CD14-positive monocyte (primary cell): ENCODE data around the gene LHCGR. TPM values are rescaled to one million over a fixed set of nuclear protein-coding genes. Genes with fewer than 3 reads are reported as not detected.

Experiments used
- DNase-seq, 3 donors: peaks; one replicate each; pipeline ENCODE4 v3.0.0-alpha.2; 2011 to 2022
- H2AFZ ChIP-seq: 2 replicates; pipeline ENCODE4 v1.6.0; 2012; ENCODE audit warnings: mild to moderate bottlenecking, low read depth, low read length, inconsistent platforms; ENCODE audit not compliant: insufficient read depth, poor library complexity, severe bottlenecking
- H3K27ac ChIP-seq, 2 donors: 1 replicate in 1 of 2; 2 replicates in 1 of 2; pipeline ENCODE4 v1.5.1; 2012 to 2013; ENCODE audit warnings: low read length in 2 of 2, control low read depth in 1 of 2, inconsistent platforms in 1 of 2, low read depth in 1 of 2, mild to moderate bottlenecking in 1 of 2
- H3K27me3 ChIP-seq, 2 donors: one replicate each; pipeline versions ENCODE4 v1.6.0 to v1.6.1; 2011 to 2013; ENCODE audit warnings: low read length in 2 of 2; ENCODE audit not compliant: control insufficient read depth in 2 of 2, insufficient read depth in 2 of 2
- H3K36me3 ChIP-seq, 2 donors: replicated peaks in 1 of 2; 1 replicate in 1 of 2; 2 replicates in 1 of 2; pipeline versions ENCODE4 v1.5.1 to v1.6.1; 2012 to 2013; ENCODE audit warnings: low read length in 2 of 2, control low read depth in 1 of 2, inconsistent platforms in 1 of 2, mild to moderate bottlenecking in 1 of 2; ENCODE audit not compliant: insufficient read depth in 2 of 2, control insufficient read depth in 1 of 2
- H3K4me1 ChIP-seq, 2 donors: 1 replicate in 1 of 2; 2 replicates in 1 of 2; pipeline versions ENCODE4 v1.5.1 to v1.6.1; 2012 to 2013; ENCODE audit warnings: low read length in 2 of 2, control low read depth in 1 of 2, inconsistent platforms in 1 of 2, mild to moderate bottlenecking in 1 of 2, moderate library complexity in 1 of 2; ENCODE audit not compliant: insufficient read depth in 2 of 2, control insufficient read depth in 1 of 2
- H3K4me2 ChIP-seq: replicated peaks from 2 replicates; pipeline ENCODE3; 2012; ENCODE audit warnings: low read length, moderate library complexity, mild to moderate bottlenecking; ENCODE audit not compliant: poor library complexity, severe bottlenecking; ENCODE audit errors: extremely low read depth
- H3K4me3 ChIP-seq, 3 experiments: fragments of 200-600 bp in 1 of 3; sonication (generic) in 1 of 3; replicated peaks in 1 of 3; 1 replicate in 2 of 3; 2 replicates in 1 of 3; pipeline ENCODE4 v1.5.1; 2011 to 2013; ENCODE audit warnings: low read length in 3 of 3, mild to moderate bottlenecking in 3 of 3, control low read depth in 2 of 3, low read depth in 2 of 3, inconsistent platforms in 1 of 3, moderate library complexity in 1 of 3
- H3K79me2 ChIP-seq: 2 replicates; pipeline ENCODE4 v1.6.0; 2012; ENCODE audit warnings: mild to moderate bottlenecking, control low read depth, inconsistent platforms, low read length, moderate library complexity; ENCODE audit not compliant: insufficient read depth
- H3K9ac ChIP-seq: 2 replicates; pipeline ENCODE4 v1.6.0; 2017; ENCODE audit warnings: low read length, mild to moderate bottlenecking; ENCODE audit not compliant: insufficient read depth, poor library complexity, severe bottlenecking
- H3K9me3 ChIP-seq, 2 donors: replicated peaks in 1 of 2; 1 replicate in 1 of 2; 2 replicates in 1 of 2; pipeline versions ENCODE4 v1.5.1 to v1.6.1; 2012 to 2013; ENCODE audit warnings: low read length in 2 of 2, control low read depth in 1 of 2; ENCODE audit not compliant: control insufficient read depth in 1 of 2, insufficient read depth in 1 of 2
- H4K20me1 ChIP-seq: 2 replicates; pipeline ENCODE4 v1.6.0; 2012; ENCODE audit warnings: mild to moderate bottlenecking, low read length, control low read depth, moderate library complexity; ENCODE audit not compliant: insufficient read depth
- H3K27ac Mint-ChIP-seq, 7 donors: one replicate each; pipeline ENCODE4 v1.8.0; 2020; ENCODE audit warnings: mild to moderate bottlenecking in 7 of 7, mixed read lengths in 7 of 7, moderate library complexity in 6 of 7, inconsistent platforms in 2 of 7
- H3K27me3 Mint-ChIP-seq, 3 donors: one replicate each; pipeline ENCODE4 v1.8.0; 2021 to 2022; ENCODE audit warnings: low read depth in 3 of 3, mild to moderate bottlenecking in 3 of 3, mixed read lengths in 3 of 3, moderate library complexity in 3 of 3, inconsistent platforms in 1 of 3
- H3K36me3 Mint-ChIP-seq, 2 donors: one replicate each; pipeline ENCODE4 v1.8.0; 2020; ENCODE audit warnings: mixed read lengths in 2 of 2, inconsistent platforms in 1 of 2, mild to moderate bottlenecking in 1 of 2
- H3K4me1 Mint-ChIP-seq: one replicate; pipeline ENCODE4 v1.8.0; 2020; ENCODE audit warnings: mild to moderate bottlenecking, mixed read lengths
- H3K4me3 Mint-ChIP-seq, 2 donors: one replicate each; pipeline ENCODE4 v1.8.0; 2020; ENCODE audit warnings: mild to moderate bottlenecking in 2 of 2, mixed read lengths in 2 of 2, moderate library complexity in 1 of 2
- H3K9me3 Mint-ChIP-seq, 7 donors: one replicate each; pipeline ENCODE4 v1.8.0; 2020 to 2022; ENCODE audit warnings: mixed read lengths in 7 of 7, mild to moderate bottlenecking in 6 of 7, moderate library complexity in 6 of 7, inconsistent platforms in 2 of 7
- WGBS: methylation state at CpG from one replicate; pipeline ENCODE4 v1.1.5; 2013; ENCODE audit warnings: missing lambda C conversion rate; ENCODE audit not compliant: insufficient coverage; 5-methylcytosine and 5-hydroxymethylcytosine counted together
- intact Hi-C, 2 donors: fragments of 100-400 bp; cut with micrococcal nuclease; formaldehyde crosslinking; loops; one replicate each; pipeline versions ENCODE4 v1.15.0 to v1.15.1; 2023
- polyA plus RNA-seq, 3 donors: library from polyadenylated mRNA; depleted of rRNA in 1 of 3; unstranded in 2 of 3; stranded (reverse) in 1 of 3; fragments of 300-500 nt in 2 of 3; fragments of >200 nt in 1 of 3; fragmentation: Illumina TruSeq in 2 of 3; gene quantifications; 1 replicate in 2 of 3; 2 replicates in 1 of 3; pipeline ENCODE4 v1.2.3, GENCODE V29; 2012 to 2021
- TF ChIP-seq, protein P1 (sequence below): fragments of 200-600 bp; IDR thresholded peaks from one replicate; pipeline ENCODE4 v1.8.0; 2022; ENCODE audit warnings: antibody characterized with exemption, mild to moderate bottlenecking

Gene LHCGR
- polyA plus RNA-seq, 3 donors = not detected

DNA sequence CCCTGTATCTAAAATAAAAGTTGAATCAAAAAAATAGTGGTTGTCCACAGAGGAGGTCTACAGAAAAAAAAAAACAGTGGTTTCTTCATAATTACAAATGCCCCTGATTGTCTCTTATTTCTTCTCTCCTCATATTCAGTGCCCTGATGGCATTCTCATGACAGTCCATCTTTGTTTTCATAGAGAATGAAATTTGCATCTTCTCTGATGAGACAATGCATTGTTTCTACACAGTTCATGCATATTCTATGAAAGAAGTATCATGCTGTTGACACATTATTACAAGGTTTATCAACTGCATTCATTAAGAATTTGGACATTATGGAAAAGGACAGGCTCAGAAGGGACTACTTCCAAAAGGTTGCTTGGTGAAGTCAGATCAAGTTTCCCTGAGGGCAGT lies 59.5 kb downstream of the LHCGR start:
- H3K4me3 ChIP-seq = no peak overlapping the region
- no peak overlapping the region for H3K27ac ChIP-seq
- no peak for DNase-seq
- H3K9ac ChIP-seq = no peak overlapping the region
- Mint-ChIP-seq H3K27me3 (peaks cover 0 to 2% (median 2%) of the 10 kb centered on the region in 3 donors), H3K27ac (no peak overlapping the region), H3K36me3 (no peaks in the 10 kb centered on the region), H3K9me3 (no peaks in the 10 kb centered on the region), H3K4me1 (no peaks in the 10 kb centered on the region), H3K4me3 (no peak overlapping the region)
- H4K20me1 ChIP-seq = no peaks in the 10 kb centered on the region
- no peak overlapping the region for H3K4me2 ChIP-seq
- TF ChIP-seq, protein P1, sequence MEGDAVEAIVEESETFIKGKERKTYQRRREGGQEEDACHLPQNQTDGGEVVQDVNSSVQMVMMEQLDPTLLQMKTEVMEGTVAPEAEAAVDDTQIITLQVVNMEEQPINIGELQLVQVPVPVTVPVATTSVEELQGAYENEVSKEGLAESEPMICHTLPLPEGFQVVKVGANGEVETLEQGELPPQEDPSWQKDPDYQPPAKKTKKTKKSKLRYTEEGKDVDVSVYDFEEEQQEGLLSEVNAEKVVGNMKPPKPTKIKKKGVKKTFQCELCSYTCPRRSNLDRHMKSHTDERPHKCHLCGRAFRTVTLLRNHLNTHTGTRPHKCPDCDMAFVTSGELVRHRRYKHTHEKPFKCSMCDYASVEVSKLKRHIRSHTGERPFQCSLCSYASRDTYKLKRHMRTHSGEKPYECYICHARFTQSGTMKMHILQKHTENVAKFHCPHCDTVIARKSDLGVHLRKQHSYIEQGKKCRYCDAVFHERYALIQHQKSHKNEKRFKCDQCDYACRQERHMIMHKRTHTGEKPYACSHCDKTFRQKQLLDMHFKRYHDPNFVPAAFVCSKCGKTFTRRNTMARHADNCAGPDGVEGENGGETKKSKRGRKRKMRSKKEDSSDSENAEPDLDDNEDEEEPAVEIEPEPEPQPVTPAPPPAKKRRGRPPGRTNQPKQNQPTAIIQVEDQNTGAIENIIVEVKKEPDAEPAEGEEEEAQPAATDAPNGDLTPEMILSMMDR = no peak
- H3K79me2 ChIP-seq = no peaks in the 10 kb centered on the region
- H2AFZ ChIP-seq = no peak overlapping the region
- no peaks in the 10 kb centered on the region for H3K9me3 ChIP-seq
- intact Hi-C loops = no loop called here
- no peaks in the 10 kb centered on the region for H3K36me3 ChIP-seq
- H3K27me3 ChIP-seq = no peaks in the 10 kb centered on the region
- H3K4me1 ChIP-seq = no peaks in the 10 kb centered on the region

DNA sequence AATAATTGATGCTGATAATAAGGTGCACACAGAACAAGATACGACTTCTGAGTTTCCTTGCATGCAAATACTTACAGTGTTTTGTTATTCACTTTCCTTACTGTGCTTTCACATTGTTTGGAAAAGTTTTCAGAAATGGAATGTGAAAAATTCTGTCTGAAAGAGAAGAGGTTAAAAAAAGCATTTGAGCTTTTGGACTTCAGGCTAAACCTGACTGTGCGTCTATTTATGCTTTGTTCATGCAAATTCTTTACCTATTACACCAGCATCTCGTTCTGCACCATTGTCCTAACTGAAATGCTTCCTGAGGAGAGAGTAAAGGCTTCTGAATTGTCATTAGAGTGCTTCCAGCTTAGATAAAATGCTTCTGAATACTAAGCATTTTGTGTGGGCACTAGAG lies 61.4 kb downstream of the LHCGR start:
- intact Hi-C loops = no loop called here
- Mint-ChIP-seq H3K4me3 (no peak overlapping the region), H3K27ac (no peak overlapping the region)

More for the DNA sequence above, 61.4 kb downstream of the LHCGR start:
- H3K79me2 ChIP-seq = no peaks in the 10 kb centered on the region
- no peaks in the 10 kb centered on the region for H3K4me1 ChIP-seq
- no peak overlapping the region for H3K4me3 ChIP-seq
- H3K4me2 ChIP-seq = no peak overlapping the region
- Mint-ChIP-seq H3K36me3 (no peaks in the 10 kb centered on the region), H3K4me1 (no peaks in the 10 kb centered on the region), H3K27me3 (peaks cover 0 to 2% (median 2%) of the 10 kb centered on the region in 3 donors), H3K9me3 (no peaks in the 10 kb centered on the region)
- DNase-seq = no peak
- no peaks in the 10 kb centered on the region for H3K9me3 ChIP-seq
- no peaks in the 10 kb centered on the region for H3K27me3 ChIP-seq
- H3K9ac ChIP-seq = no peak overlapping the region
- no peaks in the 10 kb centered on the region for H4K20me1 ChIP-seq
- no CpG with 5 or more reads among the region's 3 CpGs for WGBS
- TF ChIP-seq, protein P1 = no peak
- H3K36me3 ChIP-seq = no peaks in the 10 kb centered on the region
- no peak overlapping the region for H3K27ac ChIP-seq
- no peak overlapping the region for H2AFZ ChIP-seq
